NCI-H345 (cell line): ENCODE results near the gene MAP3K9.
A peak's percentile ranks its signal among the peaks of the same experiment; 100 is the strongest.

Experiments
- DNase-seq: peaks from one replicate; lab custom pipeline; 2025; lab: John Stamatoyannopoulos, UW

MAP3K9 gene

DNA sequence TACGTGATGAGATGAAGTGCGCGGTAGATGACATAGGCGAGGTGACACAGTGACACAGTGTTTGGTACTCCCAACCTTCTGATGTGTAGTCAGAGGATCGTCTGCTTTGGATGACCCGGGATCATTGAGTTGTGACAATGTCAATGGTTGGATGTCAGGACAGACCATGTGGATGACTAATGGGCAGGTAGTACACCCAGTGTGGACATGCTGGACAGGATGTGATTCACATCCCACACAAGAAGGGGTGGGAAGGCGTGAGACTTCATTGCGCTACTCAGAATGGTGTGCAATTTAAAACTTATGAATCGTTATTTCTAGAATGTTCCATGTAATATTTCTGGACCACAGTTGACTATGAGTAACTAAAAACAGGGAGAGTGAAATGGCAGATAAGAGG, 23.8 kb downstream of the MAP3K9 start:
- no peak for DNase-seq

GRCh38 chr14:70784886-70785285, 24.4 kb downstream of the MAP3K9 start:
- DNase-seq, result no peak

GRCh38 chr14:70782361-70782760, 27.0 kb downstream of the MAP3K9 start:
- no peak for DNase-seq

- peak; percentile 63 for DNase-seq
Measured at GRCh38 chr14:70780396-70781075, 28.8 kb downstream of the MAP3K9 start.

- no peak for DNase-seq
Measured at GRCh38 chr14:70779667-70780066, 29.6 kb downstream of the MAP3K9 start.

GRCh38 chr14:70776197-70776596, 33.1 kb downstream of the MAP3K9 start:
- DNase-seq, result no peak

DNA sequence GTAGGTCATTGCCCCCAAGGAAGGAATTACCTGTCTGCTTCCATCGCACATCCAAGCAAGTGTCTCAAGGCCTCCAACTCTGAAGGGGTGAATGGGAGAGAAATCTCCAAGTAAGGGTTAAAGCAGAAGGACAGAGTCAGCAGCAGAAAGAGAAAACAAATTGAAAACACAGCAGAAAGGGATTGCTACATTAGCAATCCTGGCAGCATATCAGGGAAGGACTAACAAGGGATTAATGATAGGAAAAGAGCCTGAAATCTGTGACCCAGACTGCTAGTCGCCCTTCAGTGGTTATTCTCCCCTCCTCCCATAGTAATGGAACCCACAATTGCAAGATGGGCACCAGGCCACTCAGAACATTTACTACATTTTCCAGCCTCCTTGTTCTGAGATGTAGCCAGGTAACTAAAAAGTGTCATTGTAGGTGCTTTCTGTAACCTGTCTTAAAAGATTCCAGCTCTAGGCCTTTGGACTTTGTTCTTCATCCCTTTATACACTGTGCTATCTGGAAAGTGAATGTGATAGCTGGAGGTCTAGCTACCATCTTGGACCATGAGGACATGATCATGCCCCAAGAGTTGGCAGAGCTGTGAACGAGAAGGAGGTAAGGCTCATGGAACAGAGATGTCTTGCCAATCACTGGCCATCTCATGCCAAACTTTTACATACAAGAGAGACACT, 36.0 kb downstream of the MAP3K9 start:
- DNase-seq, result no peak

DNA sequence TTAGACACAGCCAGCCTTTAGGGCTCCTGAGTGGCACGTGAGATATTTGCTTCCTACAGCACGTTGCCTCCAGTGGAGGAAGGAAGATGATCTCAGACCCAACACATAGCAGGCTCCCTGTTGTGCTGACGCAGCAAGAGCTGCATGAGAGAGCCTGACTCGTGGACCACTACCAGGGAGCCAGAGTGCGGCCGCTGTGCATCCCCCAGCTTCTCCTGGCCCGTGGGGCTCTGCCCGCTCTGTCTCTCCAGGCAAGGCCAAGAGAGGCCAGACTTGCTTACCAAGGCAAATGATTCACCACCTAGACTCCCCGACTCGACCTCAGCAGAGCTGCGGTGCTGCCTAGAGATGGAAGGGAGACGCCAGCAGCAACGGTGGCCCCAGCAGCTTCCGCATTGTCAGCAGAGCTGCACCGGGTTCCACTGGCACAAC, 37.5 kb downstream of the MAP3K9 start:
- DNase-seq, result no peak

DNA sequence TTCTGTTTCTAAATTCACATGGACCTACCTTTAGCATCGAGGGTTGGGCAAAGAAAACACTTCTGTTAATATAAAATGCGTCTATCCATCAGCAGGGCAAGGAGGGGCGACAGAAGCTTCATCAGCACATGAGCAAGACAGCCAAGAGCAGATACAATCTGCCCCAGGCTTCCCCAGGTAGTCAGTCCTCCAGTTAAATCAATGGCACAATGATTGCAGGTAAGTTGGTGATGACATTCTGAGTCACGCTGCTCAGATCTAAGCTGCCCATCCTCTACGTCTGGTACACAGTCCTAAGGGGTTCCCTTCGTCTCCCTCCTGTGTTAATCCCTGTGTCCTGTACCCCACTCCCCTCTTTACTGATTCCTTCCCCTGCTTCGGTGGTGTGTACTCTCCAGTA, 38.8 kb downstream of the MAP3K9 start:
- DNase-seq, result no peak

GRCh38 chr14:70759398-70759797, 49.9 kb downstream of the MAP3K9 start:
- no peak for DNase-seq

- DNase-seq, result no peak
Measured at GRCh38 chr14:70755655-70756054, 53.7 kb downstream of the MAP3K9 start.

DNA sequence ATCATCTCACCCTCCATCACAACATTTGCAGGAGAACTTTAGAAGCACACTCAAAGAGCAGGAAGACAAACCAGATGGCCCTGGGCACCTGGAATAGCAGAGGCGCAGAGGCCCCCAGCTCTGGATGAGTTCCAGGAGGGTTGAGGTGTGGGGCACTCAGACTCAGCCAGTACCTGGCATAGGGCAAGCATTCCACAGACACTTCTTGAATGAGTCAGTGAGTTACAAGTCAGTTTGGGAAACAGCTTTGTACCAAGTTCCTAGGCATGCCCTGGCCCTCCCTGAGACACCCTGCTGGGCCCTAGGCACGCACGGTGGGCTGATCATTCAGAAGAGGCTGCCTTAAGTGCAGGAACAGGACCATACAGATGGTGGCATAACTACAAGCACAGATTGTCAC, 54.3 kb downstream of the MAP3K9 start:
- DNase-seq, result no peak

- no peak for DNase-seq
Measured at GRCh38 chr14:70753518-70753953, 55.8 kb downstream of the MAP3K9 start.

- DNase-seq, result no peak
Measured at GRCh38 chr14:70748422-70748821, 60.9 kb downstream of the MAP3K9 start.

- no peak for DNase-seq
Measured at GRCh38 chr14:70744641-70745040, 64.7 kb downstream of the MAP3K9 start.

DNA sequence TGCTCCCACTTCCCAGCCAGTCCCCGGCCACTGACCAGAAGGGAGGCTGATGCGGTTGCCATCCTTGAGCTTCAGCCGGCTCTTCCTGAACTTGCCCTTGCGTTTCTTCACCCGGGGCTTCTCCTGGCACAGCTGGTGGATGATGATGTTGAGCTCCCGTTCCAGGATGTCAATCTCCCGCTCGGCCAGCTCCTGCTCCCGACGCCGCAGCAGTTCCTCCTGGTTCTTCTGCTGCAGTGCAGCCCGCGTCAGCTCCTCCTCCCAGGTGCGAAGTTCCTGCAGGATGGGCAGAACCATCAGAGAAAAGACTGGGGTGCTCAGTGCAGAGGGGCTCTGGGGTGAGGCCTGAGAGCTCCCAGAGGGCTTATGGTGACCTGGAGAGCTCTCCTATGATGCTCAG, 67.0 kb downstream of the MAP3K9 start:
- no peak for DNase-seq

- no peak for DNase-seq
Measured at GRCh38 chr14:70741482-70741881, 67.8 kb downstream of the MAP3K9 start.

DNA sequence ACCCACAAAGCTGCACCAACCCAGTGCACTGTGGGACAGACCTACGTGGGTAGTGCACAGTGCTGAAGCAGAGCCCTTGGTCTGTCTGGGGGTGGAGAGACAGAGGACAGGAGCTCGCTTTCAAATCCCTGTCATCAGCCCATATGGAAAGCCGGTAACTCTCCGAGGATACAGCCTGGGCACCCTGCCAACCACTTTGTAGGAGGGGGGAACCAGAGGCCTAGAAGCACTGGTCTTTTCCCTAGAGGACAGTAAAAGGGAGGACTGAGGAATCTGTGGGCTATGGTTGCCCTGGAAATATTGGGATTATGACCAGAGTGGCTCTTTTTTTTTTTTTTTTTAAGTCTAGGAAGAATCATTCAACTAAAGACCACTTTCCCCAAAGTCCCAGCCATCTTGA, 74.3 kb downstream of the MAP3K9 start:
- peak; percentile 84 for DNase-seq

- DNase-seq, result no peak
Measured at GRCh38 chr14:70731447-70732239, 77.7 kb downstream of the MAP3K9 start.

DNA sequence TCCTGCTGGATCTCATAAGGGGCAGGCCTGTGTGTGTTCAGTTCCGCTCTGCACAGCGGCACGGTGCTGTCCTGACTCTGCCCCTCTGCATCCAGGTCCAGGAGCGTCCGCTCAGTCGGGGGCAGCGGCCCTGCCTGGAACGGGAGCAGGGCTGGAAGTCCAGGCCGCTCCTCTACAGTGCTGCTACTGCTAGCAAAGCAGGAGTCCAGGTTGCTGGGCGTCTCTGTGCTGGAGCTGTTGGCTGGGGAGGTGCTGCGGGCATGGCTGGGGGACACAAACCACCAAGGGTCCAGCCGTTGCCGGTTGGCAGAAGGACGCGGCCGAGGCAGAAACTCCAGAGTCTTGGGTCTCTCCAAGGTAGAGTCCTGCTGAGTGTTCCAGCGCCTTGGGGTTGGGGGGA, 78.9 kb downstream of the MAP3K9 start:
- no peak for DNase-seq

DNA sequence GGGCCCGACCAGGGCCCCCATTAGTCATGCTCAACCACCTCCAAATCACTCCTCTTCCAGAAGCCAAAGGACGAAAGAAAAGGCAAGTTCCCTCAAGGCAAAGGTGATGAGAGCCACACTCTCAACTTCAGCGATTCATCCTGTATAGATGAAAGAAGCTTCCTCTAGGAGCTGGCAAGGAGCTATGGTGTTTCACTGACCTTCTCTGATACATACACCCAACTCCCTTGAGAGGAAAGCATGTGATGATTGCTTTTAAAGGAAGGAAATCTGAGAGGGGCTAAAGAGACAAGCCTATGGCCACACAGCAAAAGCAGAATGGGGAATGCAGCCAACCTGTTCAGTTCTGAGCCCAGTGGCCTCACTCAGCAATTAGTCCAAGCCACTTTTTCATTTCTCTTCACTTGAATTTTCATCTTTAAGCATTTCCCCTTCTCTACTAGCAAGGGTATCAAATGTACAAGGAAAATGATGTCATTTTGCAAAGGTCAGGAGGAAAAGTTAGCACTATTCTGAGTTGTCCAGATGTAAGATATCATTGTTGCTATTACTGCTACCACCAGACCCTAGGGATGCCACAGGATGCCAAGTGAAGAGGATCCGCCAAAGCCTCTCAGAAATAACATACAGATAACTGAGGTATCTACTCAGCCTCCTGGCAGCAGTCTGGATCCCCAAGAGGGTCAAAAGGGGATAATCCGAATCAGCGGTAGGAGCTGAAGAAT, 82.5 kb downstream of the MAP3K9 start:
- no peak for DNase-seq

- no peak for DNase-seq
Measured at GRCh38 chr14:70724944-70725343, 84.4 kb downstream of the MAP3K9 start.
